WTC11 (cell line): Measurements from ENCODE around the gene ALDH3B1. TPM values are rescaled to one million over a fixed set of nuclear protein-coding genes. Genes with fewer than 3 reads are reported as not detected.
A peak's percentile ranks its signal among the peaks of the same experiment; 100 is the strongest.

Source experiments
- ATAC-seq: fragments of 200-7000 bp; cut with Tn5 transposase; 2 replicates; pipeline ENCODE4 v1.10.0; 2021; ENCODE audit warnings: mild to moderate bottlenecking, moderate library complexity
- CTCF ChIA-PET: fragments of 300-600 bp; sonication (Branson Sonifier 250); formaldehyde crosslinking; loops from one replicate; lab custom pipeline; 2021; ENCODE audit warnings: antibody characterized with exemption; lab: Charles Lee
- POLR2A ChIA-PET: fragments of 350-600 bp; sonication (Branson Sonifier 250); formaldehyde crosslinking; loops from one replicate; lab custom pipeline; 2021; ENCODE audit warnings: antibody characterized with exemption; lab: Charles Lee
- DNase-seq: peaks from one replicate; pipeline ENCODE4 v3.0.0; 2021; ENCODE audit warnings: low spot score
- H3K27ac Mint-ChIP-seq: 2 replicates; pipeline ENCODE4 v1.8.0; 2021; ENCODE audit warnings: mixed read lengths
- H3K27me3 Mint-ChIP-seq: 2 replicates; pipeline ENCODE4 v1.8.0; 2021; ENCODE audit warnings: low read depth, mild to moderate bottlenecking, moderate library complexity, mixed read lengths
- H3K36me3 Mint-ChIP-seq: 2 replicates; pipeline ENCODE4 v1.8.0; 2021; ENCODE audit warnings: mixed read lengths
- H3K4me1 Mint-ChIP-seq: 2 replicates; pipeline ENCODE4 v1.8.0; 2022; ENCODE audit warnings: mixed read lengths
- H3K4me3 Mint-ChIP-seq: 2 replicates; pipeline ENCODE4 v1.8.0; 2021; ENCODE audit warnings: mild to moderate bottlenecking, moderate library complexity, mixed read lengths
- H3K9me3 Mint-ChIP-seq: 2 replicates; pipeline ENCODE4 v1.8.0; 2021; ENCODE audit warnings: mixed read lengths
- CBFB ChIP-seq: sonication (generic); formaldehyde crosslinking; IDR thresholded peaks from 2 replicates; pipeline ENCODE4 v1.8.1; 2022; ENCODE audit warnings: mild to moderate bottlenecking, low read depth, missing genetic modification reagents
- CREM ChIP-seq: sonication (generic); formaldehyde crosslinking; IDR thresholded peaks from 2 replicates; pipeline ENCODE4 v1.8.1; 2022; ENCODE audit warnings: mild to moderate bottlenecking, missing genetic modification reagents, moderate library complexity
- ETV6 ChIP-seq: sonication (generic); formaldehyde crosslinking; IDR thresholded peaks from 2 replicates; pipeline ENCODE4 v1.8.1; 2022; ENCODE audit warnings: mild to moderate bottlenecking, missing genetic modification reagents
- FOXJ3 ChIP-seq: sonication (generic); formaldehyde crosslinking; IDR thresholded peaks from 2 replicates; pipeline ENCODE4 v1.9.0; 2021; ENCODE audit warnings: missing genetic modification reagents, mild to moderate bottlenecking, borderline replicate concordance
- FOXK1 ChIP-seq: sonication (generic); formaldehyde crosslinking; IDR thresholded peaks from 2 replicates; pipeline ENCODE4 v1.8.0; 2022; ENCODE audit warnings: mild to moderate bottlenecking, moderate library complexity, missing genetic modification reagents
- GRHL2 ChIP-seq: fragments of 250-450 bp; sonication (Bioruptor Pico); IDR thresholded peaks from 2 replicates; pipeline ENCODE4 v1.8.0; 2022; ENCODE audit warnings: mild to moderate bottlenecking, moderate library complexity; ENCODE audit not compliant: insufficient replicate concordance, severe bottlenecking
- JAZF1 ChIP-seq: fragments of 250-450 bp; sonication (Bioruptor Pico); IDR thresholded peaks from 2 replicates; pipeline ENCODE4 v1.9.0; 2021; ENCODE audit warnings: moderate library complexity, mild to moderate bottlenecking, inconsistent platforms
- NFATC4 ChIP-seq: fragments of 250-450 bp; sonication (Bioruptor Pico); IDR thresholded peaks from 2 replicates; pipeline ENCODE4 v1.9.0; 2021; ENCODE audit warnings: mild to moderate bottlenecking
- NFYB ChIP-seq: sonication (generic); formaldehyde crosslinking; conservative IDR thresholded peaks from 2 replicates; pipeline ENCODE4 v1.8.0; 2022; ENCODE audit warnings: low read depth, missing genetic modification reagents
- PRRX2 ChIP-seq: fragments of 250-450 bp; sonication (Bioruptor Pico); IDR thresholded peaks from 2 replicates; pipeline ENCODE4 v1.8.0; 2021; ENCODE audit warnings: mild to moderate bottlenecking
- SMAD4 ChIP-seq: sonication (generic); formaldehyde crosslinking; IDR thresholded peaks from 2 replicates; pipeline ENCODE4 v1.8.0; 2022; ENCODE audit warnings: mild to moderate bottlenecking, missing genetic modification reagents
- TP53 ChIP-seq: sonication (generic); formaldehyde crosslinking; IDR thresholded peaks from 2 replicates; pipeline ENCODE4 v1.8.1; 2023; ENCODE audit warnings: mild to moderate bottlenecking, missing genetic modification reagents
- ZNF138 ChIP-seq: sonication (generic); formaldehyde crosslinking; conservative IDR thresholded peaks from 2 replicates; pipeline ENCODE4 v1.8.1; 2022; ENCODE audit warnings: mild to moderate bottlenecking, moderate library complexity, missing genetic modification reagents
- ZNF416 ChIP-seq: fragments of 250-450 bp; sonication (Bioruptor Pico); IDR thresholded peaks from 2 replicates; pipeline ENCODE4 v1.9.0; 2021; ENCODE audit warnings: mild to moderate bottlenecking, inconsistent platforms
- total RNA-seq: library from RNA; stranded (reverse); gene quantifications from 3 replicates; pipeline ENCODE4 v1.2.3, GENCODE V29; 2021
- TF ChIP-seq, protein P1 (sequence below): sonication (generic); formaldehyde crosslinking; IDR thresholded peaks from 2 replicates; pipeline ENCODE4 v1.8.1; 2022; ENCODE audit warnings: low read depth, mild to moderate bottlenecking, moderate library complexity, missing genetic modification reagents, borderline replicate concordance
- TF ChIP-seq, protein P2 (sequence below): sonication (generic); formaldehyde crosslinking; IDR thresholded peaks from 2 replicates; pipeline ENCODE4 v1.8.1; 2023; ENCODE audit warnings: mild to moderate bottlenecking, missing genetic modification reagents, borderline replicate concordance
- TF ChIP-seq, protein P3 (sequence below): fragments of 250-450 bp; sonication (Bioruptor Pico); IDR thresholded peaks from 2 replicates; pipeline ENCODE4 v1.9.0; 2021; ENCODE audit warnings: mild to moderate bottlenecking
- TF ChIP-seq, protein P4 (sequence below): sonication (generic); formaldehyde crosslinking; IDR thresholded peaks from 2 replicates; pipeline ENCODE4 v1.8.0; 2022; ENCODE audit warnings: mild to moderate bottlenecking, missing genetic modification reagents
- TF ChIP-seq, protein P5 (sequence below): sonication (generic); formaldehyde crosslinking; IDR thresholded peaks from 2 replicates; pipeline ENCODE4 v1.8.1; 2022; ENCODE audit warnings: missing genetic modification reagents, borderline replicate concordance

Gene ALDH3B1
- total RNA-seq, 1 experiment from 2014 or later, result 0.46 TPM

DNA sequence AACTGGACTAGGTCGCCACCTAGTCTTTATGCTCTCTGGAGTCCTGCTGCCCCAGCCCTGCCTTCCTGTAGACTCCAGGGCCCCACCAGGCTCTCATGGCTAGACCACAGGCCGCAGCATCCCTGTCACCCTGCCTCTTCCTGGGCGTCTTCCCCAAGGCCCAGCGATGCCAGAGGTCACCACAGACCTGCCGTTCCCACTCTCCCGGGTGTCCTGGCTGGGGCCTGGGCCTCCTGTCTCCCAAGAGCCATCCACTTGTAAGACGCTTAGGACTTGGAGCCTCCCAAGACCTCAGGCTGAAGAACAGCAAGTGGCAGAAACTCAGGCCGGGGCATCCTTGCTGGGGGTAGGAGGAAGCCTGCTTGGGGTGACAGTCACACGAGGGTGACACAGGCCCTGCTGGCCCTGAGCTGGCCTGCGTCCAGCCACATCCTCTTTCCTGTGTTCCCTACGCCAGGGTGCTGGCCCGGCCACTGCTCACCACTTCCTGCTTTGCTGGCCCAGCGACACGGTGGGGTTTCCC, 26.7 kb downstream of the ALDH3B1 start:
- DNase-seq, result no peak
- H3K27ac Mint-ChIP-seq, result 0 out of 2 replicates have a peak overlapping the region, but pooled peaks have one; percentile 60
- H3K36me3 Mint-ChIP-seq, result peaks cover 9% of the 10 kb centered on the region
- no peak for ATAC-seq
- no peaks in the 10 kb centered on the region for H3K9me3 Mint-ChIP-seq
- CTCF ChIA-PET, result interaction anchor here (0.9 to 1.6 kb wide), 2 partner anchors 11 to 16 kb away, joined by 3 to 5 read pairs; no protein-coding TSS in a partner anchor
- TF ChIP-seq FOXK1 (CRISPR knock-in tag), result no peak
- no peak for TF ChIP-seq TP53 (CRISPR knock-in tag)
- TF ChIP-seq, protein P1, sequence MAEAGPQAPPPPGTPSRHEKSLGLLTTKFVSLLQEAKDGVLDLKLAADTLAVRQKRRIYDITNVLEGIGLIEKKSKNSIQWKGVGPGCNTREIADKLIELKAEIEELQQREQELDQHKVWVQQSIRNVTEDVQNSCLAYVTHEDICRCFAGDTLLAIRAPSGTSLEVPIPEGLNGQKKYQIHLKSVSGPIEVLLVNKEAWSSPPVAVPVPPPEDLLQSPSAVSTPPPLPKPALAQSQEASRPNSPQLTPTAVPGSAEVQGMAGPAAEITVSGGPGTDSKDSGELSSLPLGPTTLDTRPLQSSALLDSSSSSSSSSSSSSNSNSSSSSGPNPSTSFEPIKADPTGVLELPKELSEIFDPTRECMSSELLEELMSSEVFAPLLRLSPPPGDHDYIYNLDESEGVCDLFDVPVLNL, result no peak
- TF ChIP-seq, protein P2, sequence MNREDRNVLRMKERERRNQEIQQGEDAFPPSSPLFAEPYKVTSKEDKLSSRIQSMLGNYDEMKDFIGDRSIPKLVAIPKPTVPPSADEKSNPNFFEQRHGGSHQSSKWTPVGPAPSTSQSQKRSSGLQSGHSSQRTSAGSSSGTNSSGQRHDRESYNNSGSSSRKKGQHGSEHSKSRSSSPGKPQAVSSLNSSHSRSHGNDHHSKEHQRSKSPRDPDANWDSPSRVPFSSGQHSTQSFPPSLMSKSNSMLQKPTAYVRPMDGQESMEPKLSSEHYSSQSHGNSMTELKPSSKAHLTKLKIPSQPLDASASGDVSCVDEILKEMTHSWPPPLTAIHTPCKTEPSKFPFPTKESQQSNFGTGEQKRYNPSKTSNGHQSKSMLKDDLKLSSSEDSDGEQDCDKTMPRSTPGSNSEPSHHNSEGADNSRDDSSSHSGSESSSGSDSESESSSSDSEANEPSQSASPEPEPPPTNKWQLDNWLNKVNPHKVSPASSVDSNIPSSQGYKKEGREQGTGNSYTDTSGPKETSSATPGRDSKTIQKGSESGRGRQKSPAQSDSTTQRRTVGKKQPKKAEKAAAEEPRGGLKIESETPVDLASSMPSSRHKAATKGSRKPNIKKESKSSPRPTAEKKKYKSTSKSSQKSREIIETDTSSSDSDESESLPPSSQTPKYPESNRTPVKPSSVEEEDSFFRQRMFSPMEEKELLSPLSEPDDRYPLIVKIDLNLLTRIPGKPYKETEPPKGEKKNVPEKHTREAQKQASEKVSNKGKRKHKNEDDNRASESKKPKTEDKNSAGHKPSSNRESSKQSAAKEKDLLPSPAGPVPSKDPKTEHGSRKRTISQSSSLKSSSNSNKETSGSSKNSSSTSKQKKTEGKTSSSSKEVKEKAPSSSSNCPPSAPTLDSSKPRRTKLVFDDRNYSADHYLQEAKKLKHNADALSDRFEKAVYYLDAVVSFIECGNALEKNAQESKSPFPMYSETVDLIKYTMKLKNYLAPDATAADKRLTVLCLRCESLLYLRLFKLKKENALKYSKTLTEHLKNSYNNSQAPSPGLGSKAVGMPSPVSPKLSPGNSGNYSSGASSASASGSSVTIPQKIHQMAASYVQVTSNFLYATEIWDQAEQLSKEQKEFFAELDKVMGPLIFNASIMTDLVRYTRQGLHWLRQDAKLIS (CRISPR knock-in tag), result no peak
- TF ChIP-seq, protein P3, sequence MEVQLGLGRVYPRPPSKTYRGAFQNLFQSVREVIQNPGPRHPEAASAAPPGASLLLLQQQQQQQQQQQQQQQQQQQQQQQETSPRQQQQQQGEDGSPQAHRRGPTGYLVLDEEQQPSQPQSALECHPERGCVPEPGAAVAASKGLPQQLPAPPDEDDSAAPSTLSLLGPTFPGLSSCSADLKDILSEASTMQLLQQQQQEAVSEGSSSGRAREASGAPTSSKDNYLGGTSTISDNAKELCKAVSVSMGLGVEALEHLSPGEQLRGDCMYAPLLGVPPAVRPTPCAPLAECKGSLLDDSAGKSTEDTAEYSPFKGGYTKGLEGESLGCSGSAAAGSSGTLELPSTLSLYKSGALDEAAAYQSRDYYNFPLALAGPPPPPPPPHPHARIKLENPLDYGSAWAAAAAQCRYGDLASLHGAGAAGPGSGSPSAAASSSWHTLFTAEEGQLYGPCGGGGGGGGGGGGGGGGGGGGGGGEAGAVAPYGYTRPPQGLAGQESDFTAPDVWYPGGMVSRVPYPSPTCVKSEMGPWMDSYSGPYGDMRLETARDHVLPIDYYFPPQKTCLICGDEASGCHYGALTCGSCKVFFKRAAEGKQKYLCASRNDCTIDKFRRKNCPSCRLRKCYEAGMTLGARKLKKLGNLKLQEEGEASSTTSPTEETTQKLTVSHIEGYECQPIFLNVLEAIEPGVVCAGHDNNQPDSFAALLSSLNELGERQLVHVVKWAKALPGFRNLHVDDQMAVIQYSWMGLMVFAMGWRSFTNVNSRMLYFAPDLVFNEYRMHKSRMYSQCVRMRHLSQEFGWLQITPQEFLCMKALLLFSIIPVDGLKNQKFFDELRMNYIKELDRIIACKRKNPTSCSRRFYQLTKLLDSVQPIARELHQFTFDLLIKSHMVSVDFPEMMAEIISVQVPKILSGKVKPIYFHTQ, result no peak
- no peak for TF ChIP-seq ZNF138 (CRISPR knock-in tag)
- TF ChIP-seq ETV6 (CRISPR knock-in tag), result no peak
- TF ChIP-seq CBFB, result no peak
- no peak for TF ChIP-seq NFYB
- no peak for TF ChIP-seq FOXJ3 (CRISPR knock-in tag)
- TF ChIP-seq, protein P4, sequence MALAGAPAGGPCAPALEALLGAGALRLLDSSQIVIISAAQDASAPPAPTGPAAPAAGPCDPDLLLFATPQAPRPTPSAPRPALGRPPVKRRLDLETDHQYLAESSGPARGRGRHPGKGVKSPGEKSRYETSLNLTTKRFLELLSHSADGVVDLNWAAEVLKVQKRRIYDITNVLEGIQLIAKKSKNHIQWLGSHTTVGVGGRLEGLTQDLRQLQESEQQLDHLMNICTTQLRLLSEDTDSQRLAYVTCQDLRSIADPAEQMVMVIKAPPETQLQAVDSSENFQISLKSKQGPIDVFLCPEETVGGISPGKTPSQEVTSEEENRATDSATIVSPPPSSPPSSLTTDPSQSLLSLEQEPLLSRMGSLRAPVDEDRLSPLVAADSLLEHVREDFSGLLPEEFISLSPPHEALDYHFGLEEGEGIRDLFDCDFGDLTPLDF (CRISPR knock-in tag), result no peak
- no peak for TF ChIP-seq JAZF1
- TF ChIP-seq PRRX2 (CRISPR knock-in tag), result no peak
- no peak for TF ChIP-seq CREM (CRISPR knock-in tag)
- TF ChIP-seq, all 79 proteins: peak for 0
- no peaks in the 10 kb centered on the region for H3K27me3 Mint-ChIP-seq
- POLR2A ChIA-PET, result no interaction called here
- H3K4me3 Mint-ChIP-seq, result no peak overlapping the region
- peaks cover 16% of the 10 kb centered on the region for H3K4me1 Mint-ChIP-seq

DNA sequence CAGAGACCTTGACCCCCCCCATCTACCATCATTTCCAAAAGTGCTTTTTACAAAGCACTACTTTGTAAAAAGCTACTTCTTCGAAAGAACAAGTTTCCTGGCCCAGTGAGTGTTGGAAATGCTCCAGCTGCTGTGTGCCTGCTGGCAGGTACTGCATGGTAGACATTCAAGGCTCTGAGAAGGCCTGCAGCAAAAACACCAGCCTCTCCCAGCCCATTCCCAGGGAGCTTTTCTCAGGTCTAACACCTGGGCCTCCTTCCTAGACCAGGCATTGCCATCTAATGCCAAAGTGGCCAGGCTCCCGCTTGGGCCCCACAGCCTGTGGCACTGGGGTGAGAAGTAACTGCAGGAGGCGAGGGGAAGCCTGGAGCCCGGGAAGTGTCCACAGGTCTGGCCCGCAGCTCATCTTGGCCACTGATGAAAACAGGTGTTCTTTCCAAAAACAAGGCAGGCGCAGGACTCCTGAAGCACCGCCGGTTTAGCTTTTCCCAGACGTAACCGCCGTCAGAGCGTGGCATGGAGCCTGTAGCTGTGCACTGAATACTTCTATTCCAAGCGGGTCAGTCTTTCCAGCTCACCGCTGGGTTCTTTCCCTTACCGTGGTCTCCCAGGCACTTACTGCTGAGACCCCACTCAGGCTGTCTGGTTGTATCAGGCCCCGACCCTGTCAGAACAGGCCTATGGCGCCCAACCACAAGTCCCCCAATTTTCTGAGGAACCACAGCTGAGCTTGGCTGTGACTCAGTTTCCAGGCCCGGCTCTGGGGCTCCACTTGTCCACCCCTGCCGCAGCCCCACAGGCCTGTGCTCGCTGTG, 27.5 kb downstream of the ALDH3B1 start:
- H3K4me3 Mint-ChIP-seq, result no peak overlapping the region
- POLR2A ChIA-PET, result interaction anchor here (0.5 kb wide), 1 partner anchor 14 kb away, joined by 3 read pairs; no protein-coding TSS in a partner anchor
- no peaks in the 10 kb centered on the region for H3K27me3 Mint-ChIP-seq
- H3K36me3 Mint-ChIP-seq, result peaks cover 9% of the 10 kb centered on the region
- ATAC-seq (no peak), DNase-seq (no peak)
- peaks cover 15% of the 10 kb centered on the region for H3K4me1 Mint-ChIP-seq
- no peak overlapping the region for H3K27ac Mint-ChIP-seq
- CTCF ChIA-PET, result interaction anchor here (0.7 to 3.1 kb wide), 5 partner anchors 15 to 82 kb away, joined by 3 to 11 read pairs (median 4); partner anchors contain the start of gene ALDH3B1
- H3K9me3 Mint-ChIP-seq, result no peaks in the 10 kb centered on the region
- TF ChIP-seq, protein P5, sequence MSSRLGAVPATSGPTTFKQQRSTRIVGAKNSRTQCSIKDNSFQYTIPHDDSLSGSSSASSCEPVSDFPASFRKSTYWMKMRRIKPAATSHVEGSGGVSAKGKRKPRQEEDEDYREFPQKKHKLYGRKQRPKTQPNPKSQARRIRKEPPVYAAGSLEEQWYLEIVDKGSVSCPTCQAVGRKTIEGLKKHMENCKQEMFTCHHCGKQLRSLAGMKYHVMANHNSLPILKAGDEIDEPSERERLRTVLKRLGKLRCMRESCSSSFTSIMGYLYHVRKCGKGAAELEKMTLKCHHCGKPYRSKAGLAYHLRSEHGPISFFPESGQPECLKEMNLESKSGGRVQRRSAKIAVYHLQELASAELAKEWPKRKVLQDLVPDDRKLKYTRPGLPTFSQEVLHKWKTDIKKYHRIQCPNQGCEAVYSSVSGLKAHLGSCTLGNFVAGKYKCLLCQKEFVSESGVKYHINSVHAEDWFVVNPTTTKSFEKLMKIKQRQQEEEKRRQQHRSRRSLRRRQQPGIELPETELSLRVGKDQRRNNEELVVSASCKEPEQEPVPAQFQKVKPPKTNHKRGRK (CRISPR knock-in tag), result no peak
- TF ChIP-seq GRHL2 (no peak), ZNF416 (CRISPR knock-in tag) (no peak), SMAD4 (CRISPR knock-in tag) (no peak), NFATC4 (CRISPR knock-in tag) (no peak)
- TF ChIP-seq, all 79 proteins: peak for 0
